ENCODE results near the gene TMEM72.

Gene TMEM72

DNA sequence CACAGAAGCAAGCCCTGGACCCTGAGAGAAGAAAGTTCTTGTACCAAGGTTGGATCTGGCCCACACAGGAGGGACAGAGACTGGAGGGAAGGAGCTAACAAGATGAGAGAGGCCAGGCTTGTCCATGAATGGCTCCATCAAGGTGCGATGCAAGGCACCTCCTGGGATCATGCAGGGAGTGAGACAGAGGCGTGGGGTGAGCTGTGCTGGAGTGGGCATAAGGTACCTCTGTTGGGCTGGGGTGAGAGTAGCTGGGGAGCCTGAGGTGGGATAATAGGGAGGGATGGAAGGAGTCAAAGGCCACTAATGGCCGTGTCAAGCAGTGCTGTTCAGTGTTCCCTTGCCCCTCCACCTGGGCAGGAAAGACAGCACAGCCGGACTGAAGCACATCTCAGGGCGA lies 9.9 kb downstream of the TMEM72 start:
- no peak for DNase-seq

DNA sequence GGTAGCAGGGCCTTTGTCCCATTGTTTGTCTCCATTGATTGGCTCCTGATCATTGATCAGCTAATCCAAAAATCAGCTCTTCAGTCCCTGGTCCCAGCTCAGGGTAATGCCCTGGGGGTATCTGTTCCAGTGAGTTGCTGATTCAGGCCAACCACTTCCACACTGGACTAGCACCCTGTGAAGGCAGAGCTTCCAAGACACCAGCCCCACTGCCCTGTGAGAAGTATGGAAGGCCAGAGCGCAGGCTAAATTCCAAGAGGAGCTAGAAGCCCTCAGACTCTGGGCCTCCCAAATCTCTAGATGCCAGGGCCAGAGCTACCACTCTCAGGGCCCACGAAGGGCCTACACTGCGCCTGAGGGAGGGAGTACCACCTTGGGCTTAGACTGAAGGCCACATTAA lies 10.4 kb downstream of the TMEM72 start:
- no peak for DNase-seq

GRCh38 chr10:44922021-44922420 lies 10.9 kb downstream of the TMEM72 start:
- no peak for DNase-seq

GRCh38 chr10:44922796-44923545 lies 11.8 kb downstream of the TMEM72 start:
- no peak for DNase-seq

GRCh38 chr10:44923611-44924010 lies 12.5 kb downstream of the TMEM72 start:
- no peak for DNase-seq

DNA sequence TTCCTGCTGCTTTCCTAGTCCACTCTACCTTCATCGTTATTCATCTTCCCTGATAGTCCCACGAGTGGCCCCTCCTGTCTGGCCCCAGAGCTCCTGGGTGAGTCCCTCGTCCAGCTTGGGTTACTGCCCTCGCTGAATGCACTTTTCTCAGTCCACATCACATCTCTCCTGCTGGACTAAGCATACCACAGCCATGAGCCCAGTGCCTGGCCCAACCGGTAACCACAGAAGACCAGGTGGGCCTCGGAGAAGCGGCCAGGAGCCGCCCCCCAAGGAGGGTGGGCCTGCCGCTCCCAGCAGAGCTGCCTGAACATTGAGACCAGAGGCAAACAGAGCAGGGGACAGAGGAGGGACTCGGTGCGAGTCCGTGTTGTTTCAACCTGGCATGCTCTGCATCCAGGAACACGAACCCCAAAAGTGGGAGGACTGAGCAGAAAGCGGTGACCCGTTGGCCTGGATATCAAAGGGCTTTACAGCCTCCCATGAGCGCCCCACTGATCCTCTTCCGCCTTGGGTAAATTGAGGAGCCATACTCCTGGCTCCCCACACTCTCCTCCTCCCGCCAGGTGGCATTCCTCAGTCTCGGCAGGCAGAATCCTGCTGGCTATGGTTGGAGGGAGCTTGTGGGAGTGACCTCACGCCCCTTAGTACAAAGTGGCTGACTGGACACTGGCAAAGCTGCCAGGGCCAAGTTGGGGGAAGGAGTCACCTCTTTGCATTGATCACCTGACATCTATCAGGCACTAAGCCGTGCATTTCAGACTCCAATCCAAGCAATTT lies 13.3 kb downstream of the TMEM72 start:
- no peak for DNase-seq

- DNase-seq: no peak
Observed at GRCh38 chr10:44925224-44925623, 14.1 kb downstream of the TMEM72 start.

- no peak for DNase-seq
Observed at GRCh38 chr10:44925811-44926750, 14.9 kb downstream of the TMEM72 start.

- no peak for DNase-seq
Observed at GRCh38 chr10:44926751-44927351, 15.7 kb downstream of the TMEM72 start.

- no peak for DNase-seq
Observed at GRCh38 chr10:44927352-44927751, 16.2 kb downstream of the TMEM72 start.

DNA sequence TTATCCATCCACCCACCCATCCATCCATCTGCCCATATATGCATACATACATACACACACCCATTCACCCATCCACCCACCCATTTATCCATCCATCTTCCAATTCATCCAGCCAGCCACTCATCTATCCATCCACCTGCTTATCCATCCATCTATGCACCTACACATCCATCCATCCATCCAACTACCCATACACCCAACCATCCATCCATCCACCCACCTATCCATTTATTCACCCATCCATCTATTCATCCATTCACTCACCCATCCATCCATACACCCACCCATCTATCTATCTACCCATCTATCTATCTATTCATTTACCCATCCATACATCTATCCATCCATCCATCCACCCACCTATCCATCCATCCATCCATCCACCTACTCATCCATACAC lies 17.3 kb downstream of the TMEM72 start:
- DNase-seq: no peak

- no peak for DNase-seq
Observed at GRCh38 chr10:44929356-44930255, 18.5 kb downstream of the TMEM72 start.

- DNase-seq: no peak
Observed at GRCh38 chr10:44930904-44931620, 19.9 kb downstream of the TMEM72 start.

DNA sequence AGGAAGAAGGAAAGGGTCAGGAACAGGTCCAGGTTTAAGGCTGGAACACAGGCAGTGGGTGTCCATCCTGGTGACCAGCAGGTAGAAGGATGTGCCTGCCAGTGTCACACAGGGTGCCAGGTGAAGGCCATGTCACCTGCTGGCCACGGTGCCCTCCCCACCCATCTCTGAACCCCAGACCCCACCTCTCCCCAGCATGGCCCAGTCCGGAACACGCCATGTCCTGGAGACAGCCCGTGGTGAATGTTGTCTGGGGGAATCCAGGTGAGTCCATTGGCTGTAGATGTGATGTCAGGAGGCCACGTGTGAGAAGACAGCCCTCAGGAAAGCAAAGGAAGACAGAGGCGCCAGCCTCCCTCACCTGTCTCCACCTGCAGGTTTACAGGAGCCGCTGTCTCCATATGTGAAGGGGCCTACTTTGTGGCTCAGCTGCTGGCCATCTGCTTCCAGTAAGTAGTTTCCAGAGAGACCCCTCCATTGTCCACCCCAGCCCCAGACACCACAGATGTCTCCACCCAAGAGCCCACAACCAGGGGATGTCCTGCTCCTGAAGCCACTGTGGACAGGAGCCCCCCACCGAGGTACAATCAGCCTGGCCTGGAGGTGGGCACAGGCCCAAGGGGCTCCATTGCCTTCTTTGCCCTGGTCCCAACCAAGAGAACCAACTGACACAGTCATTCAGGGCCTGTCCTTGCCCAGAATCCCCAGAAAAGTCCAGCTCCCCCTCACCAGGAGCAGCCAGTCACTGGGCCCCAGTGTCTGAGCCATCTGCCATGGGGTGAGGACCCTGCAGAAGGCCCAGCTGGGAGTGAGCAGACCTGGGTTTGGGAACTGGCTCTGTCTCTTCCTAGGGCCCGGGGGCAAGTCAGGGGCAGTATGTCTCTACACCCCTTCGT lies 20.7 kb downstream of the TMEM72 start:
- no peak for DNase-seq

GRCh38 chr10:44932517-44933450 lies 21.6 kb downstream of the TMEM72 start:
- peak; percentile 82 for DNase-seq

DNA sequence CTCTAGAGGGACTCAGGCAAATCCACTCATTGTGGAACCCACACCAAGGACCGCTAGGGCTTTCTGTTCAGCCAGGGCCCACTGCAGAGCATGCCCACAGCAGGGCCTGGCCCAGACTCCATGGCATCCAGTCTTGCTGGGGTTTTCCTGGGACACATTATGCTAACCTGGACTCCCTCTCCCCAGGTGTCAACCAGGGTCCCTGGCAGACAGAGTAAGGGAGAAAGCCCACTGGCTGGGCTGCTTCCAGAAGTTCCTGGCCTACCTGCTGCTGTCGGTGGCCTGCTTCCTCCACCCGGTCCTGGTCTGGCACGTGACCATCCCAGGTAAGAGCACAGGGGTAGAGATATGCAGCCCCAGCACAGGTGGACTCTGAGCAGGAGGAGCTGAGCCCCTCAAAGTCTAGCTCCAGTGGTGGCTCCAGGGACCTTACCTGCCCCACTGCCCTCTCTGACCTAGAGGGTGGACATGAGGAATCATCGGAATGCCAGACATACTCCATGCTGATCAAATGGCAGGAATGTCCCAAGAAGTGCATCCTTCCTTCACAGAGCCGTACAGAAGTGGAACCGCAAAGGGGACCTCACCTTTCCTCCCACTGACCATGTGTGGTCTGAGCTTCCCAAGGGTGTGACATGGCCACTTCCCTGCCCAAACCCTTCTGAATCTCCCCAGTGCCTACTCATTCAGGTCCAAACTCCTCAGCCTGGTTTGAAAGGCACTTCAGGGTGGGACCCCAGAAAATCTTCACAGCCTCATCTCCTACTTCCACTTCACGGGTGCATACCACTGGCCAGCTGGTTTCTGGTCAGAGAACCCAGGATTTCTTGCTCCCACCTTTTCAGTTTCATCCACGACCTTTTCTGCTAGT lies 22.5 kb downstream of the TMEM72 start:
- no peak for DNase-seq

- DNase-seq: no peak
Observed at GRCh38 chr10:44934416-44935200, 23.5 kb downstream of the TMEM72 start.

Data from stimulated activated CD4-positive, alpha-beta T cell treated with anti-CD3 and anti-CD28 coated beads, Interleukin-12 subunit alpha, Interleukin-12 subunit beta, amount 100 ng/mL, for 4 hours (primary cell).